ENCODE data around the gene RGS7BP. TPM values are rescaled to one million over a fixed set of nuclear protein-coding genes. Genes with fewer than 3 reads are reported as not detected.

RGS7BP gene
- total RNA-seq, 2 donors from 2014 or later: 3.7 to 7.3 TPM

GRCh38 chr5:64487283-64487682, 18.5 kb upstream of the RGS7BP start:
- Histone ChIP-seq H3K27ac (no peak overlapping the region), H3K27me3 (replicated peaks; ENCODE audit: insufficient read depth) (no peaks in the 10 kb centered on the region), H3K9me3 (no peaks in the 10 kb centered on the region), H3K4me3 (no peak overlapping the region), H3K4me1 (replicated peaks) (no peaks in the 10 kb centered on the region), H3K36me3 (no peaks in the 10 kb centered on the region)
- intact Hi-C loops (cut with DNase I): no loop called here
- TF ChIP-seq POLR2AphosphoS5 (IDR thresholded peaks at IDR 0.05) (no peak), CTCF (IDR thresholded peaks at IDR 0.05) (no peak), POLR2A (IDR thresholded peaks at IDR 0.05) (no peak)
- DNase-seq (ENCODE audit: low spot score): no peak

GRCh38 chr5:64489857-64490256, 16.0 kb upstream of the RGS7BP start:
- H3K27me3 ChIP-seq (replicated peaks; ENCODE audit: insufficient read depth): no peaks in the 10 kb centered on the region
- WGBS: 46% methylated on average over 5 of the region's 5 CpGs
- no peaks in the 10 kb centered on the region for H3K4me1 ChIP-seq (replicated peaks)
- no peaks in the 10 kb centered on the region for H3K9me3 ChIP-seq
- intact Hi-C loops (cut with DNase I): no loop called here
- no peak overlapping the region for H3K27ac ChIP-seq
- DNase-seq (ENCODE audit: low spot score): no peak
- H3K36me3 ChIP-seq: no peaks in the 10 kb centered on the region
- TF ChIP-seq POLR2A (IDR thresholded peaks at IDR 0.05): no peak
- TF ChIP-seq CTCF (IDR thresholded peaks at IDR 0.05): no peak
- TF ChIP-seq POLR2AphosphoS5 (IDR thresholded peaks at IDR 0.05): no peak
- no peak overlapping the region for H3K4me3 ChIP-seq

GRCh38 chr5:64497386-64497785, 8.4 kb upstream of the RGS7BP start:
- WGBS: 69% methylated on average over 2 of the region's 2 CpGs
- H3K27ac ChIP-seq: no peak overlapping the region

GRCh38 chr5:64502196-64502595, 3.6 kb upstream of the RGS7BP start:
- Histone ChIP-seq H3K27me3 (replicated peaks; ENCODE audit: insufficient read depth) (no peaks in the 10 kb centered on the region), H3K4me3 (no peak overlapping the region), H3K36me3 (no peaks in the 10 kb centered on the region), H3K27ac (no peak overlapping the region), H3K9me3 (no peaks in the 10 kb centered on the region), H3K4me1 (replicated peaks) (no peaks in the 10 kb centered on the region)
- no peak for TF ChIP-seq POLR2A (IDR thresholded peaks at IDR 0.05)
- no peak for TF ChIP-seq CTCF (IDR thresholded peaks at IDR 0.05)
- no peak for TF ChIP-seq POLR2AphosphoS5 (IDR thresholded peaks at IDR 0.05)
- intact Hi-C loops (cut with DNase I): loop anchor here (10.0 kb wide), 2 partner anchors 263 to 267 kb away; partner anchors contain the start of genes CWC27 and SREK1IP1
- WGBS: 61% methylated on average over 5 of the region's 5 CpGs
- no peak for DNase-seq (ENCODE audit: low spot score)

More at GRCh38 chr5:64497386-64497785, 8.4 kb upstream of the RGS7BP start:
- H3K27me3 ChIP-seq (replicated peaks; ENCODE audit: insufficient read depth): no peaks in the 10 kb centered on the region
- H3K9me3 ChIP-seq: no peaks in the 10 kb centered on the region
- H3K4me3 ChIP-seq: no peak overlapping the region
- TF ChIP-seq POLR2A (IDR thresholded peaks at IDR 0.05) (no peak), POLR2AphosphoS5 (IDR thresholded peaks at IDR 0.05) (no peak), CTCF (IDR thresholded peaks at IDR 0.05) (no peak)
- DNase-seq (ENCODE audit: low spot score): no peak
- intact Hi-C loops (cut with DNase I): no loop called here
- H3K4me1 ChIP-seq (replicated peaks): no peaks in the 10 kb centered on the region
- H3K36me3 ChIP-seq: no peaks in the 10 kb centered on the region

GRCh38 chr5:64506567-64507263, 900 bp downstream of the RGS7BP start:
- no peak for TF ChIP-seq POLR2AphosphoS5 (IDR thresholded peaks at IDR 0.05)
- TF ChIP-seq POLR2A (IDR thresholded peaks at IDR 0.05): no peak
- peak in 1 of 4 experiments; percentile 31 for TF ChIP-seq CTCF (IDR thresholded peaks at IDR 0.05)
- H3K36me3 ChIP-seq: no peaks in the 10 kb centered on the region
- H3K27me3 ChIP-seq (replicated peaks; ENCODE audit: insufficient read depth): no peaks in the 10 kb centered on the region
- DNase-seq (ENCODE audit: low spot score): no peak
- H3K4me1 ChIP-seq (replicated peaks): no peaks in the 10 kb centered on the region
- H3K27ac ChIP-seq: peak overlapping the region; percentile 52 to 66
- no peaks in the 10 kb centered on the region for H3K9me3 ChIP-seq
- intact Hi-C loops (cut with DNase I): loop anchor here (2.0 to 10.0 kb wide), 5 partner anchors 88 to 344 kb away; partner anchors contain the start of genes CWC27 and SREK1IP1
- 3% methylated on average over 39 of the region's 39 CpGs for WGBS
- H3K4me3 ChIP-seq: peak overlapping the region; percentile 36 to 48
